Esophagus muscularis mucosa (tissue), 4 donors: ENCODE measurements around the gene RCC1. TPM values are rescaled to one million over a fixed set of nuclear protein-coding genes. Genes with fewer than 3 reads are reported as not detected.
"Not testable (repeated sequence)": the region's sequence is repeated elsewhere in the genome, so short reads cannot be mapped to it uniquely, and the experiment has no call there.

ENCODE experiments used
- DNase-seq: peaks from one replicate; pipeline ENCODE4 v3.0.0-alpha.2; 2017; ENCODE audit errors: extremely low spot score
- H3K27ac ChIP-seq, 4 donors: fragments of 200-600 bp; sonication (generic); replicated peaks in 1 of 4; 1 replicate in 3 of 4; 2 replicates in 1 of 4; pipeline ENCODE4 v1.5.1; 2016 to 2019; ENCODE audit warnings: mild to moderate bottlenecking in 1 of 4
- H3K27me3 ChIP-seq, 4 donors: fragments of 200-600 bp; sonication (generic); one replicate each; pipeline versions ENCODE4 v1.5.1 to v1.6.0; 2016 to 2019
- H3K36me3 ChIP-seq, 4 donors: fragments of 200-600 bp; sonication (generic); one replicate each; pipeline ENCODE4 v1.5.1; 2016 to 2019
- H3K4me1 ChIP-seq, 4 donors: fragments of 200-600 bp; sonication (generic); one replicate each; pipeline ENCODE4 v1.5.1; 2016 to 2019
- H3K4me3 ChIP-seq, 4 donors: fragments of 200-600 bp; sonication (generic); 1 replicate in 2 of 4; 2 replicates in 2 of 4; pipeline ENCODE4 v1.5.1; 2016 to 2019; ENCODE audit warnings: mild to moderate bottlenecking in 4 of 4, moderate library complexity in 1 of 4
- H3K9me3 ChIP-seq, 4 donors: fragments of 200-600 bp; sonication (generic); 1 replicate in 3 of 4; 2 replicates in 1 of 4; pipeline ENCODE4 v1.5.1; 2016 to 2019
- EP300 ChIP-seq: sonication (generic); formaldehyde crosslinking; IDR thresholded peaks from one replicate; pipeline ENCODE4 v1.6.1; 2017; ENCODE audit warnings: antibody characterized with exemption
- POLR2A ChIP-seq: fragments of 450-650 bp; IDR thresholded peaks from one replicate; pipeline ENCODE4 v1.6.1; 2017; ENCODE audit warnings: antibody characterized with exemption, moderate library complexity, mild to moderate bottlenecking, low read depth
- POLR2AphosphoS5 ChIP-seq, 2 donors: sonication (generic); formaldehyde crosslinking; IDR thresholded peaks; one replicate each; pipeline ENCODE4 v1.6.1; 2017; ENCODE audit warnings: antibody characterized with exemption in 2 of 2
- WGBS: methylation state at CpG from one replicate; pipeline ENCODE4 v1.1.5; 2018; 5-methylcytosine and 5-hydroxymethylcytosine counted together
- intact Hi-C: fragments of 100-400 bp; cut with DNase I; formaldehyde crosslinking; loops from one replicate; pipeline ENCODE4 v1.15.1; 2023
- total RNA-seq, 4 donors: library from RNA; depleted of rRNA; stranded (reverse); fragments of >200 nt; gene quantifications; one replicate each; pipeline versions ENCODE4 v1.1.0 to v1.2.1, GENCODE V29; 2016
- TF ChIP-seq, protein P1 (sequence below), 3 experiments: fragments of 200-600 bp in 2 of 3; fragments of 450-650 bp in 1 of 3; sonication (generic) in 2 of 3; IDR thresholded peaks; one replicate each; pipeline ENCODE4 v1.5.1; 2017 to 2019; ENCODE audit warnings: antibody characterized with exemption in 3 of 3, mild to moderate bottlenecking in 2 of 3, moderate library complexity in 1 of 3

RCC1 gene
- total RNA-seq, 4 donors from 2014 or later = 8.3 to 17.1 (median 11.3) TPM

DNA sequence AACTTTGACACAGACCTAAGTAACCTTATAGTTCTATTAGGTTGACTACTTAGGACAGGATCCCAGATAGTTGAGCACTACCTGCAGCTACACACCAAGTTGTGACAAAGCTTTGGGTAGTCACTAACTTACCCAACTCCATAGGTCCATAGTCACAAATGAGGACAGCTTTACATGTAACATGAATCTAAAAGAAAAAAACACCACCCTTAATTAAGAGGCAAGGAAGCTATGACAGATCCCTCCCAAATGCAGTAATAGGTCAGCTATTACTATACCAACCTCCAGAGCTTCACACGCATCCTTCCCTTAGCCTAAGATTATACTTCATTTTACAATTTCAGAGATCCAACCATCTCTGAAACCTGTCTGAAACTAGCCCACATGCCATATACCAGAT lies 73.6 kb downstream of the RCC1 start:
- Histone ChIP-seq H3K27ac (peak overlapping the region in 3 of 4 donors; percentile 32 to 94 (median 91)), H3K9me3 (no peaks in the 10 kb centered on the region), H3K4me3 (peak overlapping the region in 1 of 4 donors; percentile 85), H3K36me3 (peaks cover 21 to 62% (median 60%) of the 10 kb centered on the region in 4 donors), H3K27me3 (no peaks in the 10 kb centered on the region), H3K4me1 (peaks cover 19 to 37% (median 34%) of the 10 kb centered on the region in 4 donors)
- 83% methylated on average over 1 of the region's 1 CpG for WGBS
- TF ChIP-seq POLR2AphosphoS5 (IDR thresholded peaks at IDR 0.05) (no peak), POLR2A (no peak), EP300 (no peak)
- TF ChIP-seq, protein P1, sequence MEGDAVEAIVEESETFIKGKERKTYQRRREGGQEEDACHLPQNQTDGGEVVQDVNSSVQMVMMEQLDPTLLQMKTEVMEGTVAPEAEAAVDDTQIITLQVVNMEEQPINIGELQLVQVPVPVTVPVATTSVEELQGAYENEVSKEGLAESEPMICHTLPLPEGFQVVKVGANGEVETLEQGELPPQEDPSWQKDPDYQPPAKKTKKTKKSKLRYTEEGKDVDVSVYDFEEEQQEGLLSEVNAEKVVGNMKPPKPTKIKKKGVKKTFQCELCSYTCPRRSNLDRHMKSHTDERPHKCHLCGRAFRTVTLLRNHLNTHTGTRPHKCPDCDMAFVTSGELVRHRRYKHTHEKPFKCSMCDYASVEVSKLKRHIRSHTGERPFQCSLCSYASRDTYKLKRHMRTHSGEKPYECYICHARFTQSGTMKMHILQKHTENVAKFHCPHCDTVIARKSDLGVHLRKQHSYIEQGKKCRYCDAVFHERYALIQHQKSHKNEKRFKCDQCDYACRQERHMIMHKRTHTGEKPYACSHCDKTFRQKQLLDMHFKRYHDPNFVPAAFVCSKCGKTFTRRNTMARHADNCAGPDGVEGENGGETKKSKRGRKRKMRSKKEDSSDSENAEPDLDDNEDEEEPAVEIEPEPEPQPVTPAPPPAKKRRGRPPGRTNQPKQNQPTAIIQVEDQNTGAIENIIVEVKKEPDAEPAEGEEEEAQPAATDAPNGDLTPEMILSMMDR (IDR thresholded peaks at IDR 0.05) = no peak
- intact Hi-C loops = no loop called here
- DNase-seq = no peak

GRCh38 chr1:28580722-28581530 lies 75.1 kb downstream of the RCC1 start:
- intact Hi-C loops = loop anchor here (2.0 kb wide), 1 partner anchor 28 kb away; the partner anchor contains the start of gene TRNAU1AP
- Histone ChIP-seq H3K4me1 (peaks cover 19 to 37% (median 34%) of the 10 kb centered on the region in 4 donors), H3K27me3 (no peaks in the 10 kb centered on the region), H3K4me3 (peak overlapping the region; percentile 85 to 100 (median 92)), H3K36me3 (peaks cover 16 to 47% (median 45%) of the 10 kb centered on the region in 4 donors), H3K9me3 (no peaks in the 10 kb centered on the region), H3K27ac (peak overlapping the region; percentile 87 to 96 (median 92))
- under 1% methylated on average over 26 of the region's 26 CpGs for WGBS
- TF ChIP-seq EP300 = no peak
- no peak for TF ChIP-seq POLR2A
- TF ChIP-seq, protein P1 (IDR thresholded peaks at IDR 0.05) = no peak
- no peak for TF ChIP-seq POLR2AphosphoS5 (IDR thresholded peaks at IDR 0.05)
- no peak for DNase-seq

- Histone ChIP-seq H3K9me3 (no peaks in the 10 kb centered on the region), H3K36me3 (peaks cover 16 to 39% (median 39%) of the 10 kb centered on the region in 4 donors), H3K4me1 (peaks cover 19 to 37% (median 34%) of the 10 kb centered on the region in 4 donors), H3K27me3 (no peaks in the 10 kb centered on the region), H3K27ac (peak overlapping the region; percentile 87 to 96 (median 92)), H3K4me3 (peak overlapping the region; percentile 85 to 100 (median 92))
- under 1% methylated on average over 45 of the region's 75 CpGs for WGBS
- DNase-seq = peak; percentile 99
- TF ChIP-seq POLR2AphosphoS5 (IDR thresholded peaks at IDR 0.05) = peak; percentile 98 to 99
- peak; percentile 92 for TF ChIP-seq POLR2A
- TF ChIP-seq, protein P1 (IDR thresholded peaks at IDR 0.05) = peak; percentile 7 to 32 (median 8)
- no peak for TF ChIP-seq EP300
- intact Hi-C loops = loop anchor here (2.0 kb wide), 1 partner anchor 29 kb away; the partner anchor contains the start of gene TRNAU1AP
Measured at GRCh38 chr1:28581531-28582247, 75.8 kb downstream of the RCC1 start.

DNA sequence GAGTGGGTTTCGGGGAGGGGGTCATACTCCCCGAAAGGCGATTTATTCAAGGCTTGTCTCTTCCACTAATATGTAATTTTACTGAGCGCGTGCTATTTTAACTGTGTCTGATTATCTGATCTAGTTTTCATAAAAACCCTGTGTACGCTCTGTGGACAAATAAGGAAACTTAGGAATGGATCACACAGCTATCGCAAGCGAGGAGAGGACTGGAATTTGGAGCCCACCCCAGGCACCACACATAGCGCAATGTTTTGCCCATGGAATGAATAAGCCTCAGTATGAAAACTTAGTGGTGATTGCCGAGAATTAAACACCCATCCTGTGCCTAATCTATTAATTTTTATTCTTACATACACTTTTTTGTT lies 76.4 kb downstream of the RCC1 start:
- H3K27me3 ChIP-seq = no peaks in the 10 kb centered on the region
- peak overlapping the region; percentile 87 to 96 (median 92) for H3K27ac ChIP-seq
- peak overlapping the region; percentile 85 to 100 (median 92) for H3K4me3 ChIP-seq
- WGBS = 0% methylated on average over 10 of the region's 10 CpGs
- H3K9me3 ChIP-seq = no peaks in the 10 kb centered on the region
- intact Hi-C loops = no loop called here
- DNase-seq = no peak
- peaks cover 14 to 34% (median 33%) of the 10 kb centered on the region in 4 donors for H3K36me3 ChIP-seq
- H3K4me1 ChIP-seq = peaks cover 19 to 37% (median 34%) of the 10 kb centered on the region in 4 donors
- TF ChIP-seq EP300 (no peak), POLR2A (no peak), POLR2AphosphoS5 (IDR thresholded peaks at IDR 0.05) (no peak)
- TF ChIP-seq, protein P1 (IDR thresholded peaks at IDR 0.05) = no peak

- H3K4me1 ChIP-seq = peaks cover 6 to 17% (median 12%) of the 10 kb centered on the region in 4 donors
- H3K4me3 ChIP-seq, H3K27me3 ChIP-seq, H3K27ac ChIP-seq, intact Hi-C loops, H3K36me3 ChIP-seq, DNase-seq, H3K9me3 ChIP-seq: not testable (repeated sequence)
- WGBS = 94% methylated on average over 19 of the region's 19 CpGs
Measured at GRCh38 chr1:28586585-28587391, 80.9 kb downstream of the RCC1 start.
